ENCODE results near the gene COX10.

Gene COX10

DNA sequence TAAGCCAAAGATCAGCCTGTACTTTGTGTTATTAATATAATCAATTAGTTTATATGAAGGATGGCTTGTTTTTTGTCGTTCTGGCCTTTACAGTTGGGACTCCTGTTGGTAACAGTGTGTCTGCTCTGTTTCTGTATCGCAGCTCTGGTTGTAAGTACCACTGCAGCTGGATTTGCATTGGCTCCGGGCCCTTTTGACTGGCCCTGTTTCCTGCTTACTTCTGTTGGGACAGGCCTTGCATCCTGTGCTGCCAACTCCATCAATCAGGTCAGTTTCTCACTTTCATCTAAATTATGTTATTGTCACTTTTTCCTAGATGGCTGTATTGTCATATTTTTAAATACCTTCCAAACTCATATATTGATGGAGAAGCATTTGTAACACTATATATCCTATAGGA lies 32.7 kb downstream of the COX10 start:
- TF ChIP-seq, protein P1, sequence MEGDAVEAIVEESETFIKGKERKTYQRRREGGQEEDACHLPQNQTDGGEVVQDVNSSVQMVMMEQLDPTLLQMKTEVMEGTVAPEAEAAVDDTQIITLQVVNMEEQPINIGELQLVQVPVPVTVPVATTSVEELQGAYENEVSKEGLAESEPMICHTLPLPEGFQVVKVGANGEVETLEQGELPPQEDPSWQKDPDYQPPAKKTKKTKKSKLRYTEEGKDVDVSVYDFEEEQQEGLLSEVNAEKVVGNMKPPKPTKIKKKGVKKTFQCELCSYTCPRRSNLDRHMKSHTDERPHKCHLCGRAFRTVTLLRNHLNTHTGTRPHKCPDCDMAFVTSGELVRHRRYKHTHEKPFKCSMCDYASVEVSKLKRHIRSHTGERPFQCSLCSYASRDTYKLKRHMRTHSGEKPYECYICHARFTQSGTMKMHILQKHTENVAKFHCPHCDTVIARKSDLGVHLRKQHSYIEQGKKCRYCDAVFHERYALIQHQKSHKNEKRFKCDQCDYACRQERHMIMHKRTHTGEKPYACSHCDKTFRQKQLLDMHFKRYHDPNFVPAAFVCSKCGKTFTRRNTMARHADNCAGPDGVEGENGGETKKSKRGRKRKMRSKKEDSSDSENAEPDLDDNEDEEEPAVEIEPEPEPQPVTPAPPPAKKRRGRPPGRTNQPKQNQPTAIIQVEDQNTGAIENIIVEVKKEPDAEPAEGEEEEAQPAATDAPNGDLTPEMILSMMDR (IDR thresholded peaks at IDR 0.05; ENCODE audit: insufficient read depth, low read depth, low read length, missing control alignments) = no peak
- DNase-seq (ENCODE audit: low read depth) = no peak
- H3K4me3 ChIP-seq (ENCODE audit: low read depth, low read length) = no peak overlapping the region

DNA sequence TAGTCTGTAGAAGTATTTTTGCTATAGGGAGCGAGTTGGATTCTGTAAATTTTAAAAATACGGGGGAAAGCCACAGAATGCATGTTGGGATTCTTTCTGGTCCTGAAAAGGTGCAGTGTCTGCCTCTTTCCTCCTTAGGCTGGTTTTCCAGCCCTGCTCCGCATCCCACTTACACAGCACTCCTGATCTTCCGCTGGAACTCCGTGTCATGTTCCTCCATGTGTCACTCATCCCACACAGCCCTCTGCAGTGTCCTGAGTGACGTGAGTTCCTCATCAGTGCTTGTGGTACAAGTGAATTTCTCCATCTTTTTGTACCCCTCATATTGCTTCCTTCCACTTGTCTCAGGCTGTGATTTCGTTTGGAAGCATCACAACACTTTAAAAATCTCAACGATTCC lies 34.5 kb downstream of the COX10 start:
- H3K4me3 ChIP-seq (ENCODE audit: low read depth, low read length) = no peak overlapping the region
- no peak for DNase-seq (ENCODE audit: low read depth)
- TF ChIP-seq, protein P1 (IDR thresholded peaks at IDR 0.05; ENCODE audit: insufficient read depth, low read depth, low read length, missing control alignments) = no peak

DNA sequence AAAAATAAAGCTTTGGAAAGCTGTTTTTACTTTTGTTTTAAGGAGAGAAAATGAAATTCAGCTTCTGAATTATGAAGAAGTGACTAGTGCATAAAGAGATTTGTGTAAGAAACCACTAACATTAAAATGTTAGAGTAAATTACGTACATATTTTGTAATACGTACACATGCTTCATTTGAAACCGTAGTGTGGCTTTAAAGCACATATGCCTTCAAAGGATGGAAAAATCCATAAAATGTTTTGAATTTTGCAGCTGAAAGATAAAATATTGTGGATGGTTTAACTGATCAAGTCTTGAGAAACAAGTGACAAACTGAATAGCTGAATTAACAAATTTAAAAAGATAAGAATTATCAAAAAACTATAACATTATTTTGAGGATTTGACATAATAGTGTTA lies 35.4 kb downstream of the COX10 start:
- H3K4me3 ChIP-seq (ENCODE audit: low read depth, low read length) = no peak overlapping the region
- DNase-seq (ENCODE audit: low read depth) = no peak
- TF ChIP-seq, protein P1 (IDR thresholded peaks at IDR 0.05; ENCODE audit: insufficient read depth, low read depth, low read length, missing control alignments) = no peak

DNA sequence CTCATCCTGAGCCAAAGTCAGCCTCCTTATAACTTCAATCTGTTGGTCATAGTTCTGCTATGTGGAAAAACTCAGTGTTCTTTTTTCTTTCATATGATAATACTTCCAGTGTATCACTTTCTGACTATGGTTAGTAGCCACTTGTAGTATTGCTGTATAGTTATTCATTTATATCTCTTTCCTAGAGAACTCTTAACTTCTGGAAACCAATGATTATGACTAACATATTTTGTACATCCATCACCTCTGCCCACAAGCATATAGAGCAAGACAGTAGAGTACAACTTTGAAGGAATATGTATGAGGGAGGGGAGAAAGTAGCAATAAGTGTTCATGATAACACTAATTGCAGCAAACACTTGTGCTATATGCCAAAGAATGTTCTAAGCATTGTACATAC lies 38.6 kb downstream of the COX10 start:
- TF ChIP-seq, protein P1 (IDR thresholded peaks at IDR 0.05; ENCODE audit: insufficient read depth, low read depth, low read length, missing control alignments) = no peak
- no peak for DNase-seq (ENCODE audit: low read depth)
- no peak overlapping the region for H3K4me3 ChIP-seq (ENCODE audit: low read depth, low read length)

DNA sequence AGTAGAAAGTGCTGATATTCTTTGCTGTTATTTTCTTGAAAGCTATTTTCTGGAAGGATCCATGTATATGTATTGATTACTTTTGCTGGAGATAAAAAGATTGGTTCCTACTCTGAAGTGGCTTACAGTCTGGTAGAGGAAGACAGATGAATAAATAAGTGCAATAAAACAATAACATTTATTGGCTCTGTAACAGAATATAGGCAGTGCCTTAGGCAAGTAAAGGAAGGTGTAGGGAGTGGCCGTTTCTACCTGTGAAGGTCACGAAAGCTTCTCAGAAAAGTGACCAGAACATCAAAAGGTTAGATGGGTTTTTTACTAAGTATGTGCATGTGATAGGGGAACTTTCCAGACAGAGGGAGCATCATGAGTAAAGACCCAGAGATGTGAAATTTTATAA lies 43.1 kb downstream of the COX10 start:
- TF ChIP-seq, protein P1 (IDR thresholded peaks at IDR 0.05; ENCODE audit: insufficient read depth, low read depth, low read length, missing control alignments) = no peak
- H3K4me3 ChIP-seq (ENCODE audit: low read depth, low read length) = no peak overlapping the region

DNA sequence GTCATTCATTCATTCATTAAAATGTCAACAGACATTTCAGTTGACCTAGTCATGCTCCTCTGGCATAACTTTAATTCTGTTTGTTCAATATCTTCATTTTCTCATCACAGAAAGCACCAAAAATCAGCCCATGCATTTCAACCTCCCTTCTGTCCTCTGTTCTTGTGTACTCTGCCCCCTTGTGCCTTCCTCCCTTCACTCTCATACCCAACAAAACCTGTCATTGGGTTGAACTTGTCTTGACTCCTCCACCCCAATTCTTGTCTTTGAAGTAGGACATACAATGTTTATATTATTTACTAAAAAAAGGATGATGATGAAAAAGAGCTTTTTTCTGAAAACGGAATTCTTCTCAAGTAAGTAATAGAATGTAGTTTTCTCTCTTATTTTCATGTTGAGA lies 43.8 kb downstream of the COX10 start:
- H3K4me3 ChIP-seq (ENCODE audit: low read depth, low read length) = no peak overlapping the region
- TF ChIP-seq, protein P1 (IDR thresholded peaks at IDR 0.05; ENCODE audit: insufficient read depth, low read depth, low read length, missing control alignments) = no peak
- no peak for DNase-seq (ENCODE audit: low read depth)

More for the DNA sequence above, 43.1 kb downstream of the COX10 start:
- no peak for DNase-seq (ENCODE audit: low read depth)

DNA sequence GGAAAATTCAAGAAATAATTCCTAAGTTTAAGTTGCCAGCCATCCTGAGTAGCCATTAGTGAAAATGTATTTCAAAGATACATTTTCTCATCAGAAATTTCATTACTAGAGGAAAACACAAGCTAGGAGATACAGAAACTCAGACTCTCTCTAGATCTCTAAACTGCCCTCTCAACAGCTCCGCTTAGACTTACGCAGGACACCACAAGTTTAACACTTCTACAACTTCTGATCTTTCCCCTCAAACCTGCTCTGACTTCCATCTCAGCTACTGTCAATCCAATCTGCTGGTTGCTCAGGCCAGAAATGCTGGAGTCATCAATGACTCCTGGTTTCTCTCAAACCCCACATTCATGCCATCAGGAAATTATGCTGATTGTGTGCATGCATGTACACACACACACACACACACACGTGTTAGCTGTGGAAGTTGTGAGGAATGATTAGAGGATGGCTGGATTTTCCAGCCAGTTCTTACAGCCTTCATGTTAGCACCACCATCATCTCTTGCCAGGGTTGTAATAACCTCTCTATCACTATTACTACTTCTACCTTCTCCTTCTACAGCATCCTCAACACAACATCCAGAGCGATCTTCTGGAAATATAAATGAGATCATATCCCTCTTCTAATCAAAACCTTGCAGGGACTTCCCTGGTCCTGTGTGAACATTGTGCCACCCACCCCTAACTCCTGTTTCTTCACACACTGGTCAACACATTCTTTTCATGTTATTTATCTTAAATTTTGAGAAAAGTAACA lies 47.1 kb downstream of the COX10 start:
- DNase-seq (ENCODE audit: low read depth) = no peak
- no peak overlapping the region for H3K4me3 ChIP-seq (ENCODE audit: low read depth, low read length)
- TF ChIP-seq, protein P1 (IDR thresholded peaks at IDR 0.05; ENCODE audit: insufficient read depth, low read depth, low read length, missing control alignments) = no peak
